HG02852 (cell line): ENCODE results near the gene TFAP2D.

Experiments used
- ATAC-seq: cut with Tn5 transposase; IDR thresholded peaks from one replicate; pipeline ENCODE4 v1.9.1; 2021; ENCODE audit warnings: mild to moderate bottlenecking, moderate library complexity; ENCODE audit not compliant: unreplicated experiment

The TFAP2D gene

DNA sequence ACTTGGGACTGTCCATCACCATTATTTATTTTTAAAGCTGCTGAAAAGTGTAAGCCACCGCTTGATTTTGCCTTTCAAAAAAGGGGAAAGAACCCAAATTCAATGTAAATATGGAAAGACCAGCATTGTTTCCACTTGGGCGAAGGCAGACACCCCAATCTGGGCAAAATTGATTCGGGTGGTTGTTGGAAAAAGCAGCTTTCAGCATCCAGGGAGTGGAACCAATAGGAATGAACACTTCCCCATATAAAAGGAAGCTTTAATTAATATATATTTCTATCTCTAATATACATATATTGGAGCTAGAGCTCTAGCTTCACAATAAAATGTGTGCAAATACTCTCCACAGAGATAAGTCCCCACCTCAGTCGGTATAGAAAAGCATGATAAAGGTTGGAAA is at the start of gene TFAP2D:
Gene TFAP2D, plus strand, starts transcription at position 301 of the 400 bp plus-strand sequence. CDS start 530 bp downstream, outside the sequence.
- no peak for ATAC-seq

DNA sequence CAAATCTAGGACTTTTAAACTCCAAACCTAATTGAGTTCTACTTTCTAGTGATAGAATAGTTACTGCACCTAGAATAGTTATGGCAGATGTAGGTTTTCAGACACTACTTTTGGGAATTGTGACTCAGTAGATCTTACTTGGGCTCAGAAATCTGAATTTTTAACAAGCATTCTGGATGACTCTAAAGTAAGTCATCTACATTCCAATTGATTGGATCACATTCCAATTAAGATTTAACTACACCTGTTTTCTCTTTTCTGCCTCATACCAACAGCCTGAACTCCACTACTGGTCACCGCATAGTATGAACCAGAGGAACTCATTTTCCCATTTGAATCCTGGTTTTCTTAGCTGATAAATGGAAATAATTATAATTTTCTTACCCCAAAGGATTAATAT is 49.5 kb upstream of the TFAP2D start:
- ATAC-seq = no peak

DNA sequence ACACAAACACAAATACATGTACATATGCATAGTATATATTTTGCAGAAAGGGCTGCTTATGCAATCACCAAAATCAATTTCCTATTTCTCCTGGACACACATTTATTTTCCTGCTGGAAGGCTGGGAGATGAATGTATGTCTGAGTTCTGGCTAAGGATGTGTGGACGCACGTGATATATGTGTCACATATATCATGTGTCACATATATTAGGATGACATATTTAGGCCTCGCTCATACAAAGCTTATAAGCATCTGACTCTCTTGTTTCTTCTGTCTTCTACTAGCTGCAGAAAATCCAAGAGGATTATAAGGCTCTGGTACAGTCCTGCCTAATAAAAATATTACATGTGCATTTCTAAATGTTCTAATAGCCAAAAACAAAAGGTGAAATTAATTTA is 47.2 kb upstream of the TFAP2D start:
- ATAC-seq = no peak

DNA sequence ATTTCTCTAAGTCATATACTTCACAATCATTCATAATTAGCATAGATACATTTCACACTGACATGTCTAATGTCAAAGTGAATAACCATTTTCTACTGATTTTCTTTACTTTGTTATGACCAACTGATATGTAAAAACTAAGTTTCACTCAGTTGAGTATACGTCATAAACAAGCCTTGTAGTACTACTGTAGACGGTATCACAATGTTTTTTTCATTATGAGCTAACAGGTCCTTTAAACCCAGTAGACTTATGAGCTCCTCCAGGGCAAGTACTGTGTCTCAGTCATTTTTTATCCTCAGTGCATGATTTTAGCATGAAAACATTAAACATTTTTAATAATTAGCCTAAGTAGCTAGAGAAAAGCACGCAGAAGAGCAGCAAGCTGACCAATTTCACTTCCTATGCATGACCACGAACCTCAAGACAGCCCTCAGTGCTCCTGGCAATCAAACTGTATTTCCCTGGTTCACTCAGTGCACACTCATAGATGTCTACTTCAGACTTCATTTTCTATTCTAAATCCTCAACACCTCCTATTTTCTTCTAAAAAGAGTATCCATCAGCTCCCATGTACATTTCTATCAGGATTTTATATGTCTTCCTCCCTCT is 32.0 kb upstream of the TFAP2D start:
- no peak for ATAC-seq

DNA sequence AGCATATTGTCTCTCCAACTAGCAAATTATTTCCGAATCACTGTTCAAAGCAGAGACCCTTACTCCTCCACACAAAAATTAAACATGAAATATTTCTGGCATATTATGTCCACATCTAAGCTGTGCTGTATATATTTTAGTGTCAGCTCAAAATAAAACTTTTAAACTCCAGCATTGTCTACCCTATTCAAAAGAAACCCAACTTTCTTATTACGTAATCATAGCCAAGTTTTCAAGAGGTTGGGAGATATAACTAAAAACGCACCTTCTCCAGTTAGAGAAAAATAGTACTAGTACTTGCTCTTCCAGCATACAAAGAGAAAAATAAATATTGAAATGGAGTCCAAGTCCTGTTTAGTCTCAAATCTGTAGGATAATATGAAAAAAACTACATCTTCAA is 24.1 kb upstream of the TFAP2D start:
- ATAC-seq = no peak

DNA sequence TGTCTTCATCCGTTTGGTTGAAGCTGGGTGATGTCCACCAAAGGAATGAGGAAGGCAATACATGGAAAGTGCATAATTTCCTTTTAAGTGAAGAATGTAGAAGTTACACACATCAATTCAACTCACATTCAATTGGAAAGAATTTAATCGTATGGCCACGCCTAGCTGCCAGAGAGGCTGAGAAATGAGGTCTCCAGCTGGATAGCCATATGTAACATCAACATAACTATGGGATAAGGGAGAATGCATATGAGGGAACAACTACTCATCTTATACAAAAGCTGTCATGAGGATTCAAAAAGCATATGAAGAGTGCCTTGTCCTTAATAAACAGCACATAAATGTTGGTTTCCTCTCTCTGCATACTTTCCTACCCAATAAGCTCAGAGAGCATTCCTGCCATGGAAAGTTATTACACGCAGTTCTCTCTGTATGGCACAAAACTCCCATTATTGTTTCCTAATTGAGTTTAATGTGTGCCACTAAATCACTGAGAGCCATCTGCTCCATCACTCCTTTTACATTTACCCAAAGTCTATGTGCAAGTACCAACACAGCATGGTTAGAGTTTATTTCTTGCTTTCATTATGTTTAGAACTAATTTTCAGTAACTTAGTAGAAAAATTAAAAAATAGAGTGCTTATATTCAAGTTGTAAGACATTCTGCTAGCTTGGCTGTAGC is 21.4 kb upstream of the TFAP2D start:
- ATAC-seq = no peak

DNA sequence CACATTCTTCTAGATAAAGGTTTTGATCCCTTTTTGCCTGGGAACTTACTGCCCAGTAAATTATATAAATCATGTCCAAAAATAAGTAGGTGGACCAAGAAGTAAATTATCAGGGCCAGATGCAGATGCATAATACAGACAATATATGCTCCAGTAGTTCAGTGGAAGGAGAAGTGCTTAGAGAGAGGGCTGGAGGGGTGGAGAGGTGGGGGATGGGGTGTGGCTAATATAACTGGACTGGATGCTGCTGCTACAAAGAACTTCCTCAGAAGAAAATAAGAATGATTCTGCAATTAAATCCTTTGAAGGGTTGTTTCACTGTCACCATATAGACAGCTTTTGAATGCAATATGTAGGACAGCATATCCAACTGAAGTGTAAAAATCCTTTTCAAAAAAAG is 14.8 kb upstream of the TFAP2D start:
- no peak for ATAC-seq

DNA sequence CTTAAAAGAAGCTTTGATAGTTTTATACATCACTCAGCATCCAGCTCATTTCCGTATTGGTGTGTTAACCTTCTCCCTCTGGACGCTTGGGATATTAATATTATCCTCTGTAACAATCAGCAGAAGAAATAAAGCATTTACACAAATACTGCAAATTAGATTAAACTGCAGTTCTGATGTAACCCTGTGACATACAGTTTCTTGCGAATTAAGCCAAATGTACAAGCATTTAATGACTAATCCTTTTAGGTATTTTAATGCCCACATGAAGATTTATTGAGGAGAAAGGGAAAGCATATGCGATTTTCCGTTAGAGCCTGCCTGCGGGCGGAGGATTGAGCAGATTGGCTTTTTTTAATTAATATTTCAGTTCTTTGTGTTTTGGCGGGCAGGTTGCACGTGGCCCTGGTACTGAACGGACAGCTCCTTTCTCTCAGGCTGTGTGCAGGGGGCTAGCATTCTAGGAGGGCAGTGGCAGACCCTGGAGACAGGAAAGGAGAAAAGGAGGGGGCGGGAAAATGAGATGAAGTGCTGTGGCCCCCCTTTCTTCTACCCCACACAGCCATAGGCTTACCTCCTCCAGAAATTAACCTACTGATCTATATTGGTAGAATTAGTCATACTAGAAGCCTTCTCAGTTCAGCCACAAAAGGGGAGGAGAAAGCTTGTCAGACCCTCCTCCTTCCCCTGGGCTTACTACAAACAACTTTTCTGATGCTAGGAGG is 14.1 kb upstream of the TFAP2D start:
- peak; percentile 60 for ATAC-seq

DNA sequence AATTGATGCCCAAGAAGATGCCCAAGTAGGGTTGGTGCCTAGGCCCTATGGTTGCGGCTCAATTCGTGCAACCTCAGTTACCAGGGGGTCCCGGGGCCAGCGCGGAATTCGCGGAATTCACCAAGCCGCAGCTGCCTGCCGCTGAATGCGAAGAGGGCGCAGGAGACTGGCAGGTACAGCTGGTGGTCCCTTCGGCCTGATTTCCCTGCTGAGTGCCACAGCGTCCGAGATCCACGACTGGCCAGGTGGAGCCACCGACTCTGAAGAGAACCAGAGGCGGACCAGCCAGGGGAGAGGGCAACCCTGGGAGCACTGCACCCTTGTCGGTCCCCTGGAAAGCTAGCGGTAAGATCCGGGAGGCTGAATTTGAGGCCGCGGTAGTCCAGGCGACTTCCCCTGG is 6.8 kb upstream of the TFAP2D start:
- no peak for ATAC-seq

DNA sequence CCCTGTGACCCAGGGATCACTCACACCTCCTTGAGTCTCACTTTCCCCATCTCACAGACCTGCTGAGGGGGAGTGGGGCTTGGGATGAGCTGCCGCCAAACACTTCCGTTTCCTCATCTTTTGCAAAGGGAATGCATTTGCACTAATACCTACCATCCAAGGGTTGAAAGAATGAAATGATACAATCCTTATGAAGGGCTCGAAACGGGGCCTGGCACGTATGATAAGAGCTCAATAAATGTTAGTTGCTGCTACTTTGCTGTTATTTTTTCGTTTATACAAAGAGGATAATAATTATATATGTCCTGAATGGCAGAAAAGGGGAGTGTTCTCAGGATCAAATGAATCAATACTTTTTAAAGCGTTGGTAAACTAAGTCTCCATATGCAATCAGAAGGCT is 6.1 kb upstream of the TFAP2D start:
- ATAC-seq = no peak

DNA sequence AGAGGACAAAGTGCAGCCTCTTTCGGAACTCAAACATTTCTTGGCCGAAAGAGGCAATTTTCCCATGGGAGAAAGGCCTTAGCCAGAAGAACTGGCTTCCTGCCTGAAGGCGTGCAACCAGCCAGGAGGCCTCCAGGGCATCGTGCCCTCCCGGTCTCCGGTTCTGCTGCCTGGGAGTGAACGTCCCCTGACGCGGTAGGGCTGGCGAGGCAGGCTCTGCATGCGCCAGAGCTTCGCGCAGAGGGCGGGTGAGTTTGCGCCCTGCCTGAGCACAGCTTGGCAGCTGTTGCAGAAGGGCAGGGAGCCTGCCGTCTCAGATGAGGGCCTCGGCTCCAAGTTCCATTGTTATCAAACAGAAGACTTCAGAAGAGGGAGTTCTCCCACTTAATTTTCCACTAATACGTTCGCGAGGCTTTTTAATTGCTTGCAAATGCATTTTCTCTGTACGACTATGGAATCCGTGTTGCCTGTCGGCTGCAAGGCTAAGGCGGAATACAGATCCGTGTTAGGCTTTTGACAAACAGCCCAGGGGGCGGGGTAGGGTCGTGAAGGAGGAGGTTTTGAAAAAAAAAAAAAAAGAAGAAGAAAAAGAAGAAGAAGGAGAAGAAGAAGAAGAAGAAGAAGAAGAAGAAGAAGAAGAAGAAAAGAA is 5.5 kb upstream of the TFAP2D start:
- ATAC-seq = no peak

DNA sequence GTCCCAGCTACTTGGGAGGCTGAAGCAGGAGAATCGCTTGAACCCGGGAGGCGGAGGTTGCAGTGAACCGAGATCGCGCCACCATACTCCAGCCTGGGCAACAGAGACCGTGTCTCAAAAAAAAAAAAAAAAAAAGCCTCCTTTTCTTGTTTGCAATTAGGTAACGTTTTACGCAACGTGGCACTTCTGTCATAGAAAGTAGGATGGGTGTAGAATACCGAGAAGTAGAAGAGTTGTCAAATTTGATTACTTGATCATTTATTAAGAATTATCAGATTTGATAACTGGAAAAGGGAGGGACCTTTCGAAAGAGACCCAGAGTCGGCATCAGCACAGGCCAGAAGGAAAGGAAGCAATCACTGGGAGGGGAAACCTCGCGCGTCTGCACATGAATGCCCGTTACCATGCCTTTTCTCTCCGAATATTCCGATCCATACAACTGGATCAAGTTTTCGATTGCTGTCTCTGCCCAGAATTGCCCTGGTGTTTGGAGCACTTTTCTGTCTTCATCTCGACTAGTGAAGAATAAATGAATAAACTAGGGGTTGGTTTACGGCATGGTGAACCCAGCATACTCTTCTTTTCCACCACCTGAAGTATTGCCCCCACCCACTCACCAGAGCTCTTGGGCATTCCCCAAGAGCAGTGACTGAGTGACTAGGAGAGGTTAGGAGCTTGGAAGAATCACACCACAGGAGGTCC is 4.5 kb upstream of the TFAP2D start:
- no peak for ATAC-seq

DNA sequence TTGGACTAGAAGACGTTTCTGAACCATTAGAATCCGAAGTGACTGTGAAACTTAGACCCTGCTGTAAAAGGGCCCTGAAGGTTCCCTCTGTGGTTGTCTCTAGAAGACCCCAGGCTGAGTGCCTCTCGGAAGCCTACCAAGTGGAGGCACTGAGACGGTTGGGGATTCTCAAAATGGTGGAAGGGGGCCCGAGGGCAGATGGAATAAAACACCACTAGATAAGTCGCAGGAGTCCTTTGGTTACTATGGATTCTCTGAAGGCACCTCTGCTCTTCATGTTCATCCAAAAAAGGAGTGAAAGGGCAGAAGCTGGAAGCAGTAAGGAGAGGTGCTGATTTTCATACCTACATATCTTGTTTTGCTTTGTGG is 4.0 kb upstream of the TFAP2D start:
- no peak for ATAC-seq

DNA sequence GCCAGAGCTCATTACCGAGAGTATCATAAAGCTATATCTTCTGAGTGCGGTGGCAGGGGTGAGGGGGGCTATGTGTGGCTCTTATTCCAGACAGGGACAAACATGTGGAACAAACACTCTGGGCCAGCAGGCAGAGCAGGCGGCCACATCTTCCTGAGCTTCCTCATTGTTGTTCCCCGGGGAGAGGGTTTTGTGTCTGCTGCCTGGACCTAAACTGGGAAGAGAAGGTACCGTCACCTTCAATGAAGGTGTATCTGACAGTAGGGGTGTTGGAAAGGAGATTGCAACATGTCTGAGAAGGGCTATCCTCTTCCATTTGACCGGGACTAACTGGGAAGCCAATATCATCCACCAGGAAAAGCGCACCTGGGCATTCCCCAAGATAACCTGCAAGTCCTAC is 1.6 kb upstream of the TFAP2D start:
- no peak for ATAC-seq

DNA sequence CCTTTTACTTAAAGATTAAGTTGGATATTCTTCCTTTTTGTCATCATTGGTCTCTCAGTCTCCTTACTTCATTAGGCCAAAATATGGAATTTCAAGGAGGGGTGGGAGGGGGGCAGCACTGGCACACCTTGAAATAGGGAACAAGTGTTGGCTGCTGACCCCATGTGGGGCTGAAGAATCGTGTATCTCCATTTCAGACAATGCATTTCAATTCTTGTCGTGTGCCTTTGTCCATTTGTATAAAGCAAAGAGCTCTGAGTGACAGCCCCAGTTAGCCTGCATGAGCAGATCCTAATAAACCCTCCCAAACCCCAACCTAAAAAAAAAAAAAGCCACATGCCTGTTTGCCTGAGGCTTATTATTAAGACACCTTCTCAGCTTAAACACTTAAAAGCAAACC is 1.0 kb upstream of the TFAP2D start:
- no peak for ATAC-seq

DNA sequence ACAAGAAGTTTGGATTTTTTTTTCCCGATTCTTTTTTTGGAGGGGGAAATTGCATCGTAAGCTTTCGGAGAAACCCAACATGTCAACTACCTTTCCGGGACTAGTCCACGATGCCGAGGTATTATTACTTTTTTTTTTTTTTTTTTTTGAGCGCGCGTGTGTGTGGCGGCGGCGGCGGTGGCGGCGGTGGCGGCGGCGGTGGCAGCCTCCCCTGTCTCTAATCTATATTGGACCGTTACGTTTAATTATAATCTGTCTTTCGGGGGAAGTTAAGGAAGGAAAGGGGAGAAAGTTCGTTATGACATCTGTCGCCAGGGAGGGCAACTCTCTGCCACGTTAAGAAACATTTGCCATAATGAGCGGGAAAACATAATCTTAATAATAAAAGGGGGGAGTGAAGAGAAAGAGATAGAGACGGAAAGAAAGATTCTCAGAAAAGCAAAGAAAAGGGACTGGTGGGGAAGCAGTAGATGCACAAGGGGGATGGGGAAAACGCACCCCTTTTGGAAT is 706 bp downstream of the TFAP2D start:
- ATAC-seq = no peak

DNA sequence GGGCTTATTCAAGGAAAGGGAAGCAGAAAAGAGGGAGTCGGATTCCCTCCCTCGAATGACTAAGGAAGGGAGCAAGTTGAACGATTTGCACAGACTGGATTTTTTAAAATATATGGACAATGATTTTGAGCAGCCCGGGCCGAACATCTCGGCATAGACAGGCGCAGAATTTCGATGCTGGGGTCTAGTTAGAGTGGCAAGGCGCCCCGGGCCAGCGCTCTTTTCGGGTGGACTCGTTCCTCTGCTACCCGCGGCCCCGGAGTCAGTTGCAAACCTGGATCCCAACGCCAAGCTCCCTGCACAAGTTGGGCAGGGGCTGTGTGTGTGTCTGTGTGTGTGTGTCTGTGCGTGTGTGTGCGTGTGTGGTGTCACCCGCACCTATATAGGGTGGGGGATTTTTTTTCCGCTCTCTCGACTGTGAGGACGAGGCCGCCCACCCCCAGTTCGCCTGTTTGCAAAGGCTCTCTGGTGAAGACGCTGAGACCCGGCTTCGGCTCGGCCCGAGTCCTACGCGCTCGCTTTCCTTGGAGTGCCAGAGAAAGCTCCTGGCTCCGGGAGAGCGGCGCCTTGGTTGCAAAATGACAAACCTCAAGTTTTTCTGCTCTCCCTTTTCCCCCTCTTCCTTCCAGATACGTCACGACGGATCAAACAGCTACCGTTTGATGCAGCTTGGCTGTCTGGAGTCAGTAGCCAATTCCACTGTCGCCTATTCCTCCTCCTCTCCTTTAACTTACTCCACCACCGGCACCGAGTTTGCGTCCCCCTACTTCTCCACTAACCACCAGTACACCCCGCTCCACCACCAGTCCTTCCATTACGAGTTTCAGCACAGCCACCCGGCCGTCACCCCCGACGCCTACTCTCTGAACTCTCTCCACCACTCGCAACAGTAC is 1.4 kb downstream of the TFAP2D start:
- ATAC-seq = no peak

DNA sequence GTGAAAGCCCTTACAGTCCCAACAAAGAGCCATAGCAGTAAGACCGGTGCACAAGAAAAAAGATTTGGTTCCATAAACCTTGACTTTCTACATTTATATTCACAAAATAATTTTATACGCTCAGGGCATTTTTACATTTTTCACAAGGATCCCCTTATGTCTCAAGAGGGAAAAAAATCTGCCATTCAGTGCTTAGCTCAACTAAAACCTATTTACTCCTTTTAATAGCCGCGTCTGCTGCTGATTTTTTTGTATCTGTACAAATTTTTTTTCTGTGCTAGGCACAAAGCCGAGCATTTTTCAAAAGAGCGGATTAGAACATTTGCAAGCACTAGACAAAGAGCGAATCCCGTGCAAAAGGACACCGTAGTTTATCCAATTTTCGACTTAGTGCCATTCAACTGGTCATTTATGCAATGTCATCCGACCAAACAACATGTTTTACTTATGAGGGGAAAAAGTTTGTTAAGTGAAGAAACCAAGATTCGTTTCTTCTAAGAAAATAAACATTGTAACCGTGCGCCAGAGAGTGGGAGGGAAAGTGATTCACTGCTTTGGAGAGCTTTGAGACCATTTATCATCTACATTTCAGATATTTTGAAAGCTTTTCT is 3.7 kb downstream of the TFAP2D start:
- ATAC-seq = no peak

DNA sequence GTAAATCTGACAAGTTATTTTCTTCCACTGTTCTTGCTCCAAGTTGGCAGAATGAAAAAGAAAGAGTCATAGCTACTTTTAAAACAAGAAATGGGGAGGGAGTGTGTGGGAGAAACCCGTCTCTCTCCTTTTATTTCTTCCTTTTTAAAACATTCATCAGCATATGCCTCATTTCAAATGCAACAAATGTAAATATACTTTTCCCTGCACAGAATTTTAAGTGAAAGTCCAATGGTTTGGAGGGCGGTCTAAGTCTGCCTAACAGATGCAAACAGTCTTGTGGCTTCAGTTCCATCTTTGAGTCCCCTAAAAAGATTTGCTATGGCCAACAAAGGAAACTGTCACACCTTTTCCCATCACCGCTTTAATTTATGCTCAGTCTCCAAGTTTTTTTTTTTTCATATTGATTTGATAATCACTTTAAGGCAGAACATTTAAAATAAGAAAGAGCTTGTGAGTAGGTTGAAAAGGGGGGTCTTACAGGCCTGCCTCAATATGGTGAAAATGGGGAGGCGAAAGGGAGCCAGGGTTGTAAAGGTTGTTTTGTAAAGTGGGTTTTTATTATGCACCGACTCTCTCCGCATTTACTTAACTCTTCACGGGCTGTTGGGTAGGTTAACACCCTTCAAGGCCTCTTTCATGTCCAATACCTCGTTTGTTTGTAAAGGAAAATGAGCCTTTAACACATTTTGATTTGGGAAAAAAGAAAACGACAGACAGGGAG is 4.6 kb downstream of the TFAP2D start:
- no peak for ATAC-seq
